H9 (cell line): ENCODE results near the gene KCNMB1. TPM values are rescaled to one million over a fixed set of nuclear protein-coding genes. Genes with fewer than 3 reads are reported as not detected.
A peak's percentile ranks its signal among the peaks of the same experiment; 100 is the strongest.

Source experiments
- DNase-seq: peaks from one replicate; pipeline ENCODE4 v3.0.0-alpha.2; 2017
- H2AFZ ChIP-seq: one replicate; pipeline ENCODE4 v1.6.1; 2013; ENCODE audit warnings: mild to moderate bottlenecking, low read length, control low read depth, moderate library complexity
- H2AK5ac ChIP-seq: 2 replicates; pipeline ENCODE4 v1.6.1; 2013; ENCODE audit warnings: low read length, control low read depth, mixed read lengths; ENCODE audit not compliant: insufficient read length
- H2BK120ac ChIP-seq: one replicate; pipeline ENCODE4 v1.6.1; 2013; ENCODE audit warnings: low read depth, mild to moderate bottlenecking, low read length, control low read depth, inconsistent platforms; ENCODE audit not compliant: poor library complexity, severe bottlenecking
- H2BK12ac ChIP-seq: 2 replicates; pipeline ENCODE4 v1.6.1; 2013; ENCODE audit warnings: low read length, control low read depth, mixed read lengths, low read depth; ENCODE audit not compliant: insufficient read length
- H2BK15ac ChIP-seq: 2 replicates; pipeline ENCODE4 v1.6.1; 2013; ENCODE audit warnings: low read depth, low read length, control low read depth
- H2BK20ac ChIP-seq: one replicate; pipeline ENCODE4 v1.6.1; 2013; ENCODE audit warnings: low read depth, mild to moderate bottlenecking, low read length, control low read depth, inconsistent platforms; ENCODE audit not compliant: poor library complexity, severe bottlenecking
- H2BK5ac ChIP-seq: 2 replicates; pipeline ENCODE4 v1.6.1; 2013; ENCODE audit warnings: low read length, control low read depth, mixed read lengths; ENCODE audit not compliant: insufficient read length
- H3K14ac ChIP-seq: 2 replicates; pipeline ENCODE4 v1.6.1; 2013; ENCODE audit warnings: low read length, control low read depth; ENCODE audit not compliant: insufficient read depth
- H3K18ac ChIP-seq: 2 replicates; pipeline ENCODE4 v1.6.1; 2013; ENCODE audit warnings: low read depth, mild to moderate bottlenecking, mixed read lengths, low read length, control low read depth; ENCODE audit not compliant: insufficient read length
- H3K23ac ChIP-seq: 2 replicates; pipeline ENCODE4 v1.6.1; 2013; ENCODE audit warnings: low read length, control low read depth, mixed read lengths, low read depth; ENCODE audit not compliant: insufficient read length
- H3K23me2 ChIP-seq: 2 replicates; pipeline ENCODE4 v1.6.1; 2013; ENCODE audit warnings: low read depth, mild to moderate bottlenecking, mixed read lengths, low read length, control low read depth; ENCODE audit not compliant: insufficient read length, poor library complexity, severe bottlenecking
- H3K27ac ChIP-seq: 2 replicates; pipeline ENCODE4 v1.5.1; 2013; ENCODE audit warnings: low read length, control low read depth, mixed read lengths, low read depth; ENCODE audit not compliant: insufficient read length
- H3K27me3 ChIP-seq: 2 replicates; pipeline ENCODE4 v1.6.1; 2013; ENCODE audit warnings: low read length, control low read depth, inconsistent platforms; ENCODE audit not compliant: insufficient read depth
- H3K4ac ChIP-seq: 2 replicates; pipeline ENCODE4 v1.6.1; 2013; ENCODE audit warnings: low read depth, mild to moderate bottlenecking, control low read depth, inconsistent platforms, low read length, moderate library complexity
- H3K4me1 ChIP-seq: 2 replicates; pipeline ENCODE4 v1.6.1; 2013; ENCODE audit warnings: low read length, control low read depth, inconsistent platforms; ENCODE audit not compliant: insufficient read depth
- H3K4me2 ChIP-seq: 2 replicates; pipeline ENCODE4 v1.6.1; 2013; ENCODE audit warnings: low read length, control low read depth, mixed read lengths; ENCODE audit not compliant: insufficient read length, insufficient read depth
- H3K56ac ChIP-seq: 2 replicates; pipeline ENCODE4 v1.6.1; 2013; ENCODE audit warnings: low read depth, mild to moderate bottlenecking, mixed read lengths, low read length, control low read depth; ENCODE audit not compliant: insufficient read length
- H3K79me1 ChIP-seq: 2 replicates; pipeline ENCODE4 v1.6.1; 2013; ENCODE audit warnings: low read depth, mild to moderate bottlenecking, moderate library complexity, low read length, control low read depth, inconsistent platforms; ENCODE audit not compliant: insufficient read depth, poor library complexity, severe bottlenecking
- H3K79me2 ChIP-seq: 2 replicates; pipeline ENCODE4 v1.6.1; 2013; ENCODE audit warnings: low read length, control low read depth, inconsistent platforms; ENCODE audit not compliant: insufficient read depth
- H3K9ac ChIP-seq: 2 replicates; pipeline ENCODE4 v1.6.1; 2013; ENCODE audit warnings: low read length, control low read depth, mixed read lengths; ENCODE audit not compliant: insufficient read length; ENCODE audit errors: extremely low read depth
- H3K9me3 ChIP-seq: one replicate; pipeline ENCODE4 v1.6.1; 2013; ENCODE audit warnings: low read depth, low read length, inconsistent platforms; ENCODE audit not compliant: control insufficient read depth
- H3T11ph ChIP-seq: one replicate; pipeline ENCODE4 v1.6.1; 2013; ENCODE audit warnings: mild to moderate bottlenecking, low read length, control low read depth, inconsistent platforms
- H4K20me1 ChIP-seq: one replicate; pipeline ENCODE4 v1.6.1; 2013; ENCODE audit not compliant: control insufficient read depth, insufficient read length, insufficient read depth
- H4K5ac ChIP-seq: 2 replicates; pipeline ENCODE4 v1.6.1; 2013; ENCODE audit warnings: low read depth, mild to moderate bottlenecking, mixed read lengths, low read length, control low read depth; ENCODE audit not compliant: insufficient read length
- H4K8ac ChIP-seq: replicated peaks from 2 replicates; pipeline ENCODE4 v1.6.1; 2013; ENCODE audit warnings: low read length, control low read depth, mixed read lengths, low read depth; ENCODE audit not compliant: insufficient read length
- H4K91ac ChIP-seq: 2 replicates; pipeline ENCODE4 v1.6.1; 2013; ENCODE audit warnings: low read depth, mild to moderate bottlenecking, moderate library complexity, mixed read lengths, low read length, control low read depth; ENCODE audit not compliant: insufficient read length
- H3K27ac Mint-ChIP-seq, 3 experiments: 2 replicates in 2 of 3; 3 replicates in 1 of 3; pipeline ENCODE4 v1.8.0; 2020 to 2021; ENCODE audit warnings: mixed read lengths in 3 of 3, mild to moderate bottlenecking in 1 of 3, moderate library complexity in 1 of 3
- H3K27me3 Mint-ChIP-seq: 2 replicates; pipeline ENCODE4 v1.8.0; 2021; ENCODE audit warnings: low read depth, mild to moderate bottlenecking, moderate library complexity, mixed read lengths
- H3K36me3 Mint-ChIP-seq, 3 experiments: 2 replicates in 2 of 3; 3 replicates in 1 of 3; pipeline ENCODE4 v1.8.0; 2020 to 2021; ENCODE audit warnings: low read depth in 3 of 3, mixed read lengths in 3 of 3; ENCODE audit not compliant: insufficient read depth in 1 of 3
- H3K4me1 Mint-ChIP-seq, 2 experiments: 2 replicates each; pipeline ENCODE4 v1.8.0; 2020; ENCODE audit warnings: mixed read lengths in 2 of 2
- H3K4me3 Mint-ChIP-seq, 2 experiments: 2 replicates in 1 of 2; 3 replicates in 1 of 2; pipeline ENCODE4 v1.8.0; 2020 to 2021; ENCODE audit warnings: mild to moderate bottlenecking in 2 of 2, mixed read lengths in 2 of 2, moderate library complexity in 1 of 2
- H3K9me3 Mint-ChIP-seq, 2 experiments: 2 replicates in 1 of 2; 3 replicates in 1 of 2; pipeline ENCODE4 v1.8.0; 2020; ENCODE audit warnings: mild to moderate bottlenecking in 2 of 2, mixed read lengths in 2 of 2, moderate library complexity in 1 of 2
- WGBS: extraction: QIAGEN DNeasy Blood & Tissue Kit; methylation state at CpG from one replicate; pipeline ENCODE4 v1.1.7; 2013; ENCODE audit warnings: missing lambda C conversion rate, low lambda C conversion rate, mixed read lengths; ENCODE audit not compliant: insufficient read length; ENCODE audit errors: extremely low coverage; 5-methylcytosine and 5-hydroxymethylcytosine counted together
- total RNA-seq: library from RNA; stranded (reverse); gene quantifications from 2 replicates; pipeline ENCODE4 v1.2.1, GENCODE V29; 2021
- TF ChIP-seq, protein P1 (sequence below): fragments of 200-600 bp; sonication (generic); conservative IDR thresholded peaks from 3 replicates; pipeline ENCODE4 v1.8.0; 2021; ENCODE audit warnings: antibody characterized with exemption, mild to moderate bottlenecking

Gene KCNMB1
- total RNA-seq, 1 experiment from 2014 or later = 0.28 TPM

DNA sequence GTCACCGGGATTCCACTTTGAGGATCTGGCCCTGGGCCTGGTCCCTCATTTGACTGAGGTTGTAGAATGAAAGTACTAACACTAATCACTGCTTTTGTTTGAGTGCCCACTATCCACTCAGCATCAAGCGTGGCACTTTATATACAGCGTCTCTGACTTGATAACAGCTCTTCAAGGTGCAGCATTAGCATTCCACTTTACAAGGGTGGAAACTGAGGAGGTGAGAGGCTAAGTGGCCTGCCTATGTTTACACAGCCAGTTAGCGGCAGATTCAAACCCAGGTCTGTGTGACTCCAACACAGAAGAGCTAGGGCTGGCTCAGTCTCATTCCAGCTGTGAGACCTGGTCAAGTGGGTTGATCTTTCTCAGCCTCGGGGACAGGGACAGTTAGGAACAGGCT is 5.9 kb downstream of the KCNMB1 start:
- peaks cover 26 to 29% of the 10 kb centered on the region in 2 experiments for H3K4me1 Mint-ChIP-seq
- no peaks in the 10 kb centered on the region for H3K79me2 ChIP-seq
- DNase-seq = no peak
- no peak overlapping the region for H2AK5ac ChIP-seq
- no peak overlapping the region for H3T11ph ChIP-seq
- H3K9me3 ChIP-seq = no peaks in the 10 kb centered on the region
- no peak overlapping the region for H2BK120ac ChIP-seq
- H3K14ac ChIP-seq = 0 out of 2 replicates have a peak overlapping the region, but pooled peaks have one; percentile 14
- H3K4me2 ChIP-seq = no peak overlapping the region
- no peak overlapping the region for H2BK20ac ChIP-seq
- H3K9ac ChIP-seq = no peak overlapping the region
- no peaks in the 10 kb centered on the region for H3K27me3 ChIP-seq
- no peaks in the 10 kb centered on the region for H3K9me3 Mint-ChIP-seq
- H3K56ac ChIP-seq = no peak overlapping the region
- H3K27ac ChIP-seq = no peak overlapping the region
- H3K23me2 ChIP-seq = no peaks in the 10 kb centered on the region
- H3K23ac ChIP-seq = no peak overlapping the region
- no peak overlapping the region for H3K18ac ChIP-seq
- H2AFZ ChIP-seq = no peak overlapping the region
- no peak overlapping the region for H4K91ac ChIP-seq
- no CpG with 5 or more reads among the region's 5 CpGs for WGBS
- H3K27ac Mint-ChIP-seq = no peak overlapping the region
- H3K4me1 ChIP-seq = no peaks in the 10 kb centered on the region
- peaks cover 4% of the 10 kb centered on the region for H3K27me3 Mint-ChIP-seq
- no peak overlapping the region for H3K4ac ChIP-seq
- no peak overlapping the region for H4K8ac ChIP-seq
- H3K4me3 Mint-ChIP-seq = no peak overlapping the region
- H3K79me1 ChIP-seq = no peaks in the 10 kb centered on the region
- no peak overlapping the region for H4K5ac ChIP-seq
- TF ChIP-seq, protein P1, sequence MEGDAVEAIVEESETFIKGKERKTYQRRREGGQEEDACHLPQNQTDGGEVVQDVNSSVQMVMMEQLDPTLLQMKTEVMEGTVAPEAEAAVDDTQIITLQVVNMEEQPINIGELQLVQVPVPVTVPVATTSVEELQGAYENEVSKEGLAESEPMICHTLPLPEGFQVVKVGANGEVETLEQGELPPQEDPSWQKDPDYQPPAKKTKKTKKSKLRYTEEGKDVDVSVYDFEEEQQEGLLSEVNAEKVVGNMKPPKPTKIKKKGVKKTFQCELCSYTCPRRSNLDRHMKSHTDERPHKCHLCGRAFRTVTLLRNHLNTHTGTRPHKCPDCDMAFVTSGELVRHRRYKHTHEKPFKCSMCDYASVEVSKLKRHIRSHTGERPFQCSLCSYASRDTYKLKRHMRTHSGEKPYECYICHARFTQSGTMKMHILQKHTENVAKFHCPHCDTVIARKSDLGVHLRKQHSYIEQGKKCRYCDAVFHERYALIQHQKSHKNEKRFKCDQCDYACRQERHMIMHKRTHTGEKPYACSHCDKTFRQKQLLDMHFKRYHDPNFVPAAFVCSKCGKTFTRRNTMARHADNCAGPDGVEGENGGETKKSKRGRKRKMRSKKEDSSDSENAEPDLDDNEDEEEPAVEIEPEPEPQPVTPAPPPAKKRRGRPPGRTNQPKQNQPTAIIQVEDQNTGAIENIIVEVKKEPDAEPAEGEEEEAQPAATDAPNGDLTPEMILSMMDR = no peak
- no peaks in the 10 kb centered on the region for H4K20me1 ChIP-seq
- H2BK5ac ChIP-seq = no peak overlapping the region
- H3K36me3 Mint-ChIP-seq = no peaks in the 10 kb centered on the region
- no peak overlapping the region for H2BK12ac ChIP-seq
- H2BK15ac ChIP-seq = no peak overlapping the region
